ENCODE measurements around the gene SAAL1.

Gene SAAL1

DNA sequence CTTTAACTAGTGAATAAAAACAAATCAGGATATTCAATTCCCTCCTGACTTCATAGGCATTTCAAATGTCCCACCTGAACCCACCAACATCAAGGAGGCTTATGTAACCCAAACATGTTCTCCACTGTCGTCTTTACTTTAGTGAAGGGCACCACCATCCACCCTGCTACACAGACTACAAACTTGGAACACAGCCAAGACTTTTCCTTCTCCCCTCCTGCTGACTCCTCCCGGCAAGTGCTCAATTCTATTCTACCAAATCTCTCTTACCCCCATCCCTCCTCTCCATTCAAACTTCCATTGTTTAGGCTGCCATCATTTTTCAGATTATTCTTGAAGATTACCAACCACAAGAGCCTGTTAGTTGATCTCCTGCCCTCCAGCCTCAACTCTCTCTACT, 24.3 kb downstream of the SAAL1 start:
- DNase-seq = no peak

DNA sequence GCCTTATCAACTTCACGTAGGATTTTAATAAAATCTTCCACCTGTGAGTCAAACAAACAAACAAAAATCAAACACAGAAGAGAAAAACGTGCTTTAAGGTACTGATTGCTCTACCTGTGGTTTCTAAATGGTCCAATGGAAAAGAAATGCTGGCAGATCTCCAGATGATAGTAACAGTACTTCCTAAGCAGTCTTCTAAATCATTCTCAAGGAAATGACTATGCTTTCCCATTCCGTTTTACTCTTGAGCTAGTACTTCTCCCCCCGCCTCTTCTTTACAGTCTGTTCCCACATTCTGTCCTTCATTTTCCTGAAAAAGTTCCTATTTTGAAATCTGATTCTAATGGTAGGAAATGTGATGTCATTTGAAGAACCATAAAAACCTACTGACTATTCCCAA, 25.4 kb downstream of the SAAL1 start:
- no peak for DNase-seq

DNA sequence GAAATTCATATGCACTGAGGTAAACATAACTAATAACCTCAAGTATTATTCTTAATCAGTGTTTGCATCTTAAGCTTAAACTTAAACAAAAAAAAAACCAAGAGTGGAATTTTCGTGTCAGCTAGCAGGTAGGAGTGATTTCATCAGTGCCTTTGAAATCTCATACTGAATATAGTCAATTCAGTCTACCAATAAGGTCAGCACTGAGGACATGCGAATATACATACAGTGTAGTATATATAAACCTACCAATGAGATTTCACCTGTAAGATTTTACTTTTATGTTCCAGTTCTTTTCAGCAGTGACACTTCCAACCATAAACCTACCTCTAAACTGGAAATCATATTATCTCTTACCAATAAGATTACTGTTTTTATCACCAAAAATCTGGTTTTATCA, 27.0 kb downstream of the SAAL1 start:
- no peak for DNase-seq

DNA sequence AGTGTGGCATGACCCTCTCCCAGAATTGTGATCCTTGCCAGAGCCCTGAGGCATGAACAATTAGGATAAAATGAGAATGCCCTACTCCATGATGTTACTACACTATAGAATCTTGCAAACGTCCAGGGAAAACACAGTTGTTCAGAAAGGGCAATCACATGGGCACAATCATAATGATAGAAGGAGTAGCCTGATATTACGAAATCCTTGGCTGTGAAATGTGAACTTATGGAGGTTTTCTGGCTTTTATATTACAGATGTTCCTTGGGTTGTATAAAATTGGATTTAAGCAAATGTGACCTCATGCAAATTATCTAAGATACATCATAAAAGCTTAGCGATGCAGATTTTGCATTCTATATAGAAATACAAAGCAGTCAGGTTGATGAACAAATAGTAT, 30.4 kb downstream of the SAAL1 start:
- DNase-seq = no peak

DNA sequence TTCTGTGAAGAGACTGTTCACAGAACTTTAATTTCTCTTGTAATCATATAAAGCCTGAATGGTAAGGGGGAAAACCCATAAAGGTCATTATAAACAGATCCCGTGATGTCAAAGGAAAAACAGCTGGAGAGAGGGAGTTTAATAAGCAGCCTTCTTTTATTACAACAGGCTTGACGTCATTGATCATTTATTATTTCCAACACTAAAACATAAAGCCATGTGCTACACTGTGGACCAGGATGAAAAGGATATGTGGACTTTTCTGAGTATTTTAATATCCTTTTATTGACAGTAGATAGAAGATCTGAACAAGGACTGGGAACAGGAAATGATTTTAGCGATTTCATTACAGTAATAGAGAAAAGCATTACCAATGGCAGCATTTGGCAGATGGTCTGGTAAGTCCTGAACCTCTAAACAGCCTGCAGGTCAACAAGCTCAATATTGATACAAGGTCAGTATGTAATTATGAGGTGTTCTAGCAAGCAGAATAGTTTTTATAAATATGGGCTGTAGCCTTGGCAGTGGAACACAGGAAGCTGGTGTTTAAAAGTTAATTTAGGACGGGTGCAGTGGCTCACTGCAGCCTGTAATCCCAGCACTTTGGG, 34.7 kb downstream of the SAAL1 start:
- no peak for DNase-seq

DNA sequence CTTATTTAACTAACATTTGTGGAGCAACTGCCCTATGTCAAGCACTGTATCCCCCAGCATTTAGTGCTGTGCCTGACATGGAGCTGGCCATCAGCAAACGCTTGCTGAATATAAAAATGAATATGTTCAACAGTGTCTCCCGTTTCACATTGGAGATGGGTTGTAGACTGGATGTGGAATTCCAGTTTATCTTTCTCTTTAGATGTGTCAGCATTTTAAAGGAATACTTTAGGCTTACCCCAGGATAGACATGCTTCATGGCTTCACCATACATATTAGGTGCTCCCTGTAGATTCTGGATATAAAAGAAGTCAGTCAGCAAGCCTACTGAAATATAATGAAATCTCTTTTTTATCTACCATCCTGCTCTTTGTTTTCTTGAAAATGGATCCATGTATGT, 38.5 kb downstream of the SAAL1 start:
- no peak for DNase-seq

DNA sequence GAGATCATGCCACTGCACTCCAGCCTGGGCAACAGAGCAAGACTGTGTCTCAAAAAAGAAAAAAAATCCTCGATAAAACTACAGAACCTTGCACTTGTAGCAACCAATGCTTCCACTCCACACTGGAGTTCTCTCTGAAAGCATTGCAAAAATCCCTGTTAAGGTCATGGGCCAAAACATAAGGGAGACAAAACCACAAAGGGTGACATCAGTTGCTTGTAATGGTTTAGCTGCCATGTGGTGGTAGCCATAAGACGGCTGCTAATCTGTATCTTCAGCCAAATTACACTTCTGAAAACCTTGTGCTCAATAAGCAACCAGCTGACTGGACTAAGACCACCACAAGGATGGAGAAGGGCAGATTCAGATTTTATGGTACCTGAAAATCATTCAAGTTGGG, 39.3 kb downstream of the SAAL1 start:
- no peak for DNase-seq

DNA sequence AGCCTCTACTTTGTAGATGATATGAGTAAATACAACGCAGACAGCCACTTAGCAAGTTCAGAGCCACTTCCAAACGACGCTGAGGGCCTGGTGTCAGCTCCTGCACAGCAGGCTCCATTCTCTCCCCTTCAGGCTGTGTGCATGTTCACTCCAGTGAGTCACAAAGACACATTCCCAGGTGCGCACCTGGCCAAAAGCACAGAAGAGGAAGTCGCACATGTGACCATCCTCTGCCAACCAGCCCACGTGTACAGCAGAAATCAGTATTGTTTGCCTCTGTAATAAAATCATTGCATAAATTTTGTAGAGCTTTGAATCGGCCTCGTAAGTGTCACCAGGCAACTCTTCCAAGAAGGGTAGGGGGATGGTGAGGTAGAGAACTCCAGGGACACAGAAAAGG, 40.3 kb downstream of the SAAL1 start:
- DNase-seq = no peak

DNA sequence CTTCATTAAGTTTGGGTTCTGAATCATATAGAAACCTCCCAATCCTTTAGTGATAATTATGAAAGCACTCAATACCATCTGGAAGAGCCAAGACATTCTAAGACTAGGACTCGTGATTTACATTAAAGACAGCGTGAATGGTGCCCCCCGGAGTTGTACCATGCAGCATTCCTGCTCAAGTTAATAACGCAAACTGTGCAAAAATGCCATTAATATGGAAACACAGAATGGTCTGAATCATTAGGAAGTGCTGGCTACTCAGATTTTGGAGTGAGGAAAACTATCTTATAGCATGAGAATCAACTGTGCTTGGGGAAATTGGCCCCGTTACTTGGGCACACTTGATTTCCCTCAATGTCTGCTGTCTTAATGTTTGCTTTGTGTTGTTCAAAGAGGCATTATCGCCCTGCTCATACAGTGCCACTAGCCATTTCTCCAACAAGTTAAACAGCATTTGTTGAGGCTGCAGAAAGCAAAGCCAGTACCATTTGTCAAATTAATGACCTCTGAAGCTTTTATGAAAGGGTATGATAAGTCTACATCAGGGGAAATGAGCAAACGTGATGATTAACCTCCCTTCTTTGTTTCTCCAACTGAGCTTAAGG, 41.3 kb downstream of the SAAL1 start:
- DNase-seq = no peak

DNA sequence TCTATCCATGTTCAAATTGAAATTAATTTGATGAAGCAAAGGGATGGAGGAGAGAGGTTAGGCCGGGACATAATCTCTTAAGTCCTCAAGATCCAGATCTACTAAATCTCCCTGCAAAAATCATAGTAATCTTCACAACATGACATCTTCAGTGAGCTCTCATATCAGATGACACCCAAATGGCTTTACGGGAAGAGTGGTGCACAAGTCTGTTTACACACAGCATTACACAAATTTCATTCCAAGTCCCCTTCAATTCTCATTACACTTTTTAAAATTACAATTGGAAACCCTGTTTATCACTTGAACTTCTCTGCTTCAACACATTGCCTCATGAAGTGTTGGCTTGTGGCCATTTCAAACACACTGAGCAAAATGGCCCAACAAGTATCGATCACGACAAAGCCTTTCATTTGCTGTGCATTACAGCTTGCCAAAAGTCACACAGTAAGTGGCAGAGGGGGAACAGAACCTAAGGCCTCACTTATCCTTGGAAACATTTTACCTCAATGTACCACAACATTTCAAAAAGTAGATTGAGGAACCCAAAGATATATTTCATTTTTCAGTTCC, 41.9 kb downstream of the SAAL1 start:
- DNase-seq = no peak

DNA sequence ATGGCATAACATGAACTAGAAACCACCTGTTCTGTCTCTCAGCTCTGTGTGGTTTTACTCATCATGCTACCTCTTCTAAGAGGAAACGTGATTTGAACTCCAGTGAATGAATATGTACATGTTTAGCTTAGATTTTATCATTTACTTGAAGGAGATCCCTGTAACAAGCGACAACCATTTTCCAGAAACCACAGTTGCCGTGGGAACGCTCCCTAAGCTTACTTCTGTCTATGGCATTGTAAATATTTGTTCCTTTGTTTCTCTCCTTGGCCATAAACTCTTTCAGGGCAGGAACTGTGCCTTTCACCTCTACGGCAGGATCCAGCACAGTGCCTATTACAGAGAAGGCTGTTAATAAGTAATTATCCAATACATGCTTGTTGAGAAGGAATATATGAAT, 42.8 kb downstream of the SAAL1 start:
- DNase-seq = no peak

DNA sequence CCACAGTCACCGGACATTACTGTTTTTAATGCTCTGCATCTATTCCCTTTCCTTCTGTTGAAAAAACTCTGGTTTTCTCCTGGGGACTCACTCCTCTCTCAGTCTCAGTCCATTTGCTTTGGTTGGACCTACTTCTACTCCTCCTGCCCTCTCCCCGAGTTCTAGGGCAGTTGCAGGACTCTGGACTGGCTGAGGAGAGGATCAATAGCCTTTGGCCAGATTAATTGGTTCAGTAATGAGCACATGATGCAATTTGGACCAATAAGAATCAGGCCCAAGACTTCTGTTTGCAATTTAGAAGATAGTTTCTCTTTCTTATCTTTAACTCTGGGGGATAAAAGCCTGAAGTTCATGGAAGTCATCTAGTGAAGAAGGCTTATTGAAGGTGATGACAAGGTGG, 44.5 kb downstream of the SAAL1 start:
- DNase-seq = no peak

DNA sequence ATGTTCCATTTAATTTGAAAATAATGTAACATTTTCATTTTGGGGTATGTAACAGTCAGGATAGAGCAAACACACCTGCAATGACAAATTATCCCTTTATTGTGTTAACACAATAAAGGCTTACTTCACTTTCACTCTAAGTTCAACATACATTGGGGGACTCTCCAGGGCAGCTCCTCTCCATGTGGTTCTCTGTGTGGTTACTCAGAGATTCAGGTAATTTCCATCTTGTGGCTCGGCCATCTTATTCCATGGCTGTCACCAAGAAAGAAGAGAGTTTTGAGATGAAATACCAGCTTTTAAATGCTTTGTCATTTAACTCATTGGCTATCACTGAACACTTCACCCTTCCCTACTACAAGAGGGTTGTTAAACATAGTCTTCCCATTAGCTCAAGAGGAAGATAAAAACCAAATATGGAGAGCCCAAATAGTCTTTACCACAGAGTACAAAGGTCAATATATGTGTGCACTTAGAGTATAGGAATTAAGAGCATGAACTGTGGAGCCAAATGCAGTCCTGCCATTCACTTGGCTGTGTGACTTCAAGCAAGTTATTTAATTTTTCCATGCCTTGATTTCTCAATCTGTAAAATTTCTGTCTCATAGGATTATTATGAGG, 49.2 kb downstream of the SAAL1 start:
- no peak for DNase-seq

DNA sequence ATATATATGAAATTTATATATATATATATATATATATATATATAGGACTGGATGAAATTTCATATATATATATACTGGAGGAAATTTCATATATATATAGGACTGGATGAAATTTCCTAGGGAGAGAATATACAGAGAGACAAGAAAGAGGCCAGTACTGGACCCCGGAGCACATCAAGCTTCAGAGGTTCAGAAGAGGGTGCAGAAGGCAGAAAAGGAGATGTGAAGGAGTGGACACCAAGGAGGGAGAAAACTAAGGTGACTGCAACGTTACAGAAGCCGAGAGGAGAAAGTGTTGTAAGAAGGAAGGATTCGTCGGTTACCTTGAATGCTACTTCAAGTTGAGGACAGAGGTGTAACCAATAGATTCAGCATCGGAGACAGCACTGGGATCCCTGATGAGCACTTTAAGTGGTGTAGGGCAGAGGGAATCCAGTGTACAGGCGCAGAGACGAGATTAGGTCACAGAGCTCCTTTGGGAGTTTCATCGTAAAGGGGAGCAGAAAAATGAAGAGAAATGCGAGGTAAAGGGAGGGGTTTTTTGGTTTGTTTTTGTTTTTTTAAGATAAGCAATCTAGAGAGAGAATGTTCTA, 51.3 kb downstream of the SAAL1 start:
- DNase-seq = no peak

DNA sequence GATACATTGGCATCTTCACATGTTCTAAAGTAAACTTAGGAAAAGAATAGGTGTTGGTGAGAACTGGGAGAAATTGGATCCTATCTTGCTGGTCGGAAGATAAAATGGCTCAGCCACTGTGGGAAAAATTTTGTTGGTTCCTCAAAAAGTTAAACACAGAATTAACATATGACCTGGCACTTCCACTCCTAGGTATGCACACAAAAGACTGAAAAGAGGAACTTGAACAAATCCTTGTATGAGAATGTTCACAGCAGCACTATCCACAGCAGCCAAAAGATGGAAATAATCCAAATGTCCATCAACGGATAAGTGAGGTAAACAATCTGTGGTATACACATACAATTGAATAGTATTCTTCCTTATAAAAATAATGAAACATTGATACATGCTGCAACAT, 55.0 kb downstream of the SAAL1 start:
- no peak for DNase-seq

DNA sequence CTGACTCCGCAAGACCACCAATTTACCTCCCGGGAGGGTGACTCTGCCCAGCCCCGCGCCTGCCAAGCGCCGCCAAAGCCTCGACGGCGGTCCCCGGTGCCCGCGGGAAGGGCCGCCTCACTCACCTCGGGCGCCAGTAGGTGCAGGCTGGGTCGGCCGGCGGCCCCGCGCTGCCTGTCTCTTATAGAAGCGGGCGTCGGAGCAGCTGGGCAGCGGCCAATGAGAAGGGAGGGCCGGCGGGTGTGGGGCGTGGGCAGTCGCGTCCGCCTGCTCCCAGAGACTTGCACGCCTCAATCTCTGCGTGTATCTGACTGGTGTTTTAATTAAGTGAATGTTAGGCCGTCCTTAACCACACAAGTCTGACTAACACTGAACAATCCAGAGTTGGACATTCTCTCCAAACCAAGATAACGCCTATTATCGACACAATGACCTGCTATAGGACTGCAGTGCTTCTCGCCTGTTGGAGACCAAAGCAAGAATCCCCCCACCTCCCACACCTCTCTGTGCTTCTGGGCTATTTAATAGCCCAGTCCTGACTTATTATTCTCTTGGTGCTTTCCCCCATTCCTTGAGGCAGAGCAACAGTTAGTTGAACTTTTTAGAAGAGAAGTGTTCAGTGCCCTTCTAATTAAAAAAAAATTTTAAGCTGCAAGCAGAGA, 59.6 kb downstream of the SAAL1 start, which contains the start of gene TPH1:
TSS of gene TPH1 (minus strand) at position 154 of the 662 bp plus-strand sequence. CDS start 5,507 bp downstream, outside the sequence.
- no peak for DNase-seq

DNA sequence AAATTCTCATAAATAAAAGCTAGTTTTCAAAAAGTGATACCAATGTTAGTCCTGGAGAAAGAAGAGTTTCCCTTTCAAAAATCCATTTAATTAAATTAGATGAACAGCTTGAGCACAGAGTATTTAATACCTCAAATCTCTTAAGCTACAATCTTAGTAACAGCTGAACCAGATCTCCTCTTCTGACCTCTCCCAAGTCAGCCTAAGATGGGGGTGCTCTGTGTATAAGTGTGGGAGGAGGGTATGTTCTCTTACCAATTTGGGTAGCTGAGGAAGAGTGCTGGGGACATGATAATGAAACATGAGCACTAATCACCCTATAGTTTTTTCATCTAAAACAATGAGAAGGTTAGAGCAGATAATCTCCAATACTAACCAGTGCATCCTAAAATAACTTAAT, 69.4 kb downstream of the SAAL1 start:
- DNase-seq = no peak

Data from DMS 273 treated with DMSO at 0.1 percent for 48 hours (cell line).